Measurements from ENCODE around the gene CDC14A.

DNA sequence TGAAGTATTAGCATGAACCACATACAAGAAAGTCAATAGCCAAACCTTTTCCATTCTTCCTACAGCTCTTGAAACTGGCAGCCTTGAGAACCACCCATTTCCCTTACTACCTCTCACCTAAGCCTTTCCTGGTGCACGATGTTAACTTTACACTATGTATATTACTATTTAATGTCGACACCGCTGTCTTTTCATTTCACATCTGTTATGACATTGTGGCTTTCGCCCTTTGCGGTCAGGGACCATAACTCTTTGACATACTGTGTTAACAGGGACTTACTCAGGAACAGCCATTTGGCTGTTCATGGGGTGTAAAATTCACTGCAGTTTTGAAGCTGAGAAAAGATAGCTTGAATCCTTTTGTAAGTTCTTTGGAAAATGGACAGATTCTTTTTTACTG lies 164.6 kb downstream of the CDC14A start:
- TF ChIP-seq POLR2AphosphoS5 (IDR thresholded peaks at IDR 0.05; ENCODE audit: low read depth) (no peak), GABPA (IDR thresholded peaks at IDR 0.05; ENCODE audit: low read depth) (no peak)
- TF ChIP-seq, protein P1, sequence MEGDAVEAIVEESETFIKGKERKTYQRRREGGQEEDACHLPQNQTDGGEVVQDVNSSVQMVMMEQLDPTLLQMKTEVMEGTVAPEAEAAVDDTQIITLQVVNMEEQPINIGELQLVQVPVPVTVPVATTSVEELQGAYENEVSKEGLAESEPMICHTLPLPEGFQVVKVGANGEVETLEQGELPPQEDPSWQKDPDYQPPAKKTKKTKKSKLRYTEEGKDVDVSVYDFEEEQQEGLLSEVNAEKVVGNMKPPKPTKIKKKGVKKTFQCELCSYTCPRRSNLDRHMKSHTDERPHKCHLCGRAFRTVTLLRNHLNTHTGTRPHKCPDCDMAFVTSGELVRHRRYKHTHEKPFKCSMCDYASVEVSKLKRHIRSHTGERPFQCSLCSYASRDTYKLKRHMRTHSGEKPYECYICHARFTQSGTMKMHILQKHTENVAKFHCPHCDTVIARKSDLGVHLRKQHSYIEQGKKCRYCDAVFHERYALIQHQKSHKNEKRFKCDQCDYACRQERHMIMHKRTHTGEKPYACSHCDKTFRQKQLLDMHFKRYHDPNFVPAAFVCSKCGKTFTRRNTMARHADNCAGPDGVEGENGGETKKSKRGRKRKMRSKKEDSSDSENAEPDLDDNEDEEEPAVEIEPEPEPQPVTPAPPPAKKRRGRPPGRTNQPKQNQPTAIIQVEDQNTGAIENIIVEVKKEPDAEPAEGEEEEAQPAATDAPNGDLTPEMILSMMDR (IDR thresholded peaks at IDR 0.05; ENCODE audit: insufficient read depth, low read length), result no peak
- TF ChIP-seq, protein P2, sequence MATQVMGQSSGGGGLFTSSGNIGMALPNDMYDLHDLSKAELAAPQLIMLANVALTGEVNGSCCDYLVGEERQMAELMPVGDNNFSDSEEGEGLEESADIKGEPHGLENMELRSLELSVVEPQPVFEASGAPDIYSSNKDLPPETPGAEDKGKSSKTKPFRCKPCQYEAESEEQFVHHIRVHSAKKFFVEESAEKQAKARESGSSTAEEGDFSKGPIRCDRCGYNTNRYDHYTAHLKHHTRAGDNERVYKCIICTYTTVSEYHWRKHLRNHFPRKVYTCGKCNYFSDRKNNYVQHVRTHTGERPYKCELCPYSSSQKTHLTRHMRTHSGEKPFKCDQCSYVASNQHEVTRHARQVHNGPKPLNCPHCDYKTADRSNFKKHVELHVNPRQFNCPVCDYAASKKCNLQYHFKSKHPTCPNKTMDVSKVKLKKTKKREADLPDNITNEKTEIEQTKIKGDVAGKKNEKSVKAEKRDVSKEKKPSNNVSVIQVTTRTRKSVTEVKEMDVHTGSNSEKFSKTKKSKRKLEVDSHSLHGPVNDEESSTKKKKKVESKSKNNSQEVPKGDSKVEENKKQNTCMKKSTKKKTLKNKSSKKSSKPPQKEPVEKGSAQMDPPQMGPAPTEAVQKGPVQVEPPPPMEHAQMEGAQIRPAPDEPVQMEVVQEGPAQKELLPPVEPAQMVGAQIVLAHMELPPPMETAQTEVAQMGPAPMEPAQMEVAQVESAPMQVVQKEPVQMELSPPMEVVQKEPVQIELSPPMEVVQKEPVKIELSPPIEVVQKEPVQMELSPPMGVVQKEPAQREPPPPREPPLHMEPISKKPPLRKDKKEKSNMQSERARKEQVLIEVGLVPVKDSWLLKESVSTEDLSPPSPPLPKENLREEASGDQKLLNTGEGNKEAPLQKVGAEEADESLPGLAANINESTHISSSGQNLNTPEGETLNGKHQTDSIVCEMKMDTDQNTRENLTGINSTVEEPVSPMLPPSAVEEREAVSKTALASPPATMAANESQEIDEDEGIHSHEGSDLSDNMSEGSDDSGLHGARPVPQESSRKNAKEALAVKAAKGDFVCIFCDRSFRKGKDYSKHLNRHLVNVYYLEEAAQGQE (IDR thresholded peaks at IDR 0.05; ENCODE audit: insufficient replicate concordance, low read depth), result no peak
